ENCODE results near the gene SYNJ2. TPM values are rescaled to one million over a fixed set of nuclear protein-coding genes. Genes with fewer than 3 reads are reported as not detected.

Gene SYNJ2
- total and polyA plus RNA-seq, 5 donors from 2014 or later = 6.4 to 46.3 (median 10.3) TPM

- H3K27ac ChIP-seq (ENCODE audit: insufficient read depth, low read length, poor library complexity, severe bottlenecking) = no peak overlapping the region
- H3K36me3 ChIP-seq (ENCODE audit: control insufficient read depth, insufficient read depth, low read length) = no peaks in the 10 kb centered on the region
- H3K27me3 Mint-ChIP-seq = no peaks in the 10 kb centered on the region
- H3K4me1 Mint-ChIP-seq = peaks cover 19 to 57% (median 33%) of the 10 kb centered on the region in 4 donors
- H3K4me3 Mint-ChIP-seq = peak overlapping the region in 1 of 4 donors; percentile 34
- H3K36me3 Mint-ChIP-seq = peaks cover 19% of the 10 kb centered on the region
- peak overlapping the region in 1 of 3 donors; percentile 68 for H3K27ac Mint-ChIP-seq
- H3K27me3 ChIP-seq (ENCODE audit: control insufficient read depth, insufficient read depth, low read length) = no peaks in the 10 kb centered on the region
- no peak overlapping the region for H3K4me3 ChIP-seq (ENCODE audit: low read depth, low read length)
- ATAC-seq (ENCODE audit: low read depth in 2 of 2) (no peak), DNase-seq (no peak)
- no peaks in the 10 kb centered on the region for H3K9me3 Mint-ChIP-seq
- H3K9me3 ChIP-seq (ENCODE audit: control insufficient read depth in 2 of 2, low read length in 2 of 2) = no peaks in the 10 kb centered on the region
- H3K4me1 ChIP-seq (ENCODE audit: control insufficient read depth, insufficient read depth, low read length, poor library complexity, severe bottlenecking) = peaks cover 19% of the 10 kb centered on the region
Observed at GRCh38 chr6:158003910-158004700, 22.4 kb downstream of the SYNJ2 start.

DNA sequence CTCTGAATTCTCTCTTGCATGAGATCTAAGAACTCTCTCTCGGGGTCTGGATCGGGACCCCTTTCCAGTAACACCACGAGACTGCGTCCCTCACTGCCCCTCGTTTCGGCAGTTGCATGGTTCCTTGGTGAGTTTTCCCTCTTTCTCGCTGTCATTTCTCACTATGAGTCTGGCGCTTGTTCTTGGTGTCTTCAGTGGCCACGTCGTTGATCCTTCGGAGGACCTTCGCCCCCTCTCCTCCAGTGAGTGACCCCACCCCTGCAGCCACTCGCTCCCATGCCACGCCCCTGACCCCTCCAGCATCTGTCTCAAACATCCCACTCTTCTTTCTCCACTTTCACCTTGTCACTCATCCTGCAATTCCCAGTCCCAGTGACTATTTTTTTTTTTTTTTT lies 23.0 kb downstream of the SYNJ2 start:
- H3K27me3 Mint-ChIP-seq = no peaks in the 10 kb centered on the region
- Histone ChIP-seq H3K4me3 (ENCODE audit: low read depth, low read length) (no peak overlapping the region), H3K27me3 (ENCODE audit: control insufficient read depth, insufficient read depth, low read length) (no peaks in the 10 kb centered on the region), H3K36me3 (ENCODE audit: control insufficient read depth, insufficient read depth, low read length) (no peaks in the 10 kb centered on the region), H3K9me3 (ENCODE audit: control insufficient read depth in 2 of 2, low read length in 2 of 2) (no peaks in the 10 kb centered on the region), H3K27ac (ENCODE audit: insufficient read depth, low read length, poor library complexity, severe bottlenecking) (no peak overlapping the region), H3K4me1 (ENCODE audit: control insufficient read depth, insufficient read depth, low read length, poor library complexity, severe bottlenecking) (peaks cover 25% of the 10 kb centered on the region)
- H3K4me1 Mint-ChIP-seq = peaks cover 24 to 63% (median 38%) of the 10 kb centered on the region in 4 donors
- peak overlapping the region in 1 of 3 donors; percentile 68 for H3K27ac Mint-ChIP-seq
- no peak for DNase-seq
- H3K9me3 Mint-ChIP-seq = no peaks in the 10 kb centered on the region
- no peak overlapping the region for H3K4me3 Mint-ChIP-seq
- ATAC-seq (ENCODE audit: low read depth in 2 of 2) = no peak
- H3K36me3 Mint-ChIP-seq = peaks cover 19% of the 10 kb centered on the region

- H3K27me3 Mint-ChIP-seq = no peaks in the 10 kb centered on the region
- peak overlapping the region in 1 of 3 donors; percentile 53 for H3K27ac Mint-ChIP-seq
- no peaks in the 10 kb centered on the region for H3K9me3 Mint-ChIP-seq
- ATAC-seq (ENCODE audit: low read depth in 2 of 2) (no peak), DNase-seq (no peak)
- Histone ChIP-seq H3K4me1 (ENCODE audit: control insufficient read depth, insufficient read depth, low read length, poor library complexity, severe bottlenecking) (peaks cover 27% of the 10 kb centered on the region), H3K4me3 (ENCODE audit: low read depth, low read length) (no peak overlapping the region), H3K36me3 (ENCODE audit: control insufficient read depth, insufficient read depth, low read length) (no peaks in the 10 kb centered on the region), H3K27me3 (ENCODE audit: control insufficient read depth, insufficient read depth, low read length) (no peaks in the 10 kb centered on the region), H3K27ac (ENCODE audit: insufficient read depth, low read length, poor library complexity, severe bottlenecking) (no peak overlapping the region), H3K9me3 (ENCODE audit: control insufficient read depth in 2 of 2, low read length in 2 of 2) (no peaks in the 10 kb centered on the region)
- H3K4me3 Mint-ChIP-seq = no peak overlapping the region
- peaks cover 19% of the 10 kb centered on the region for H3K36me3 Mint-ChIP-seq
- H3K4me1 Mint-ChIP-seq = peaks cover 24 to 71% (median 39%) of the 10 kb centered on the region in 4 donors
Observed at GRCh38 chr6:158005626-158006180, 24.0 kb downstream of the SYNJ2 start.

DNA sequence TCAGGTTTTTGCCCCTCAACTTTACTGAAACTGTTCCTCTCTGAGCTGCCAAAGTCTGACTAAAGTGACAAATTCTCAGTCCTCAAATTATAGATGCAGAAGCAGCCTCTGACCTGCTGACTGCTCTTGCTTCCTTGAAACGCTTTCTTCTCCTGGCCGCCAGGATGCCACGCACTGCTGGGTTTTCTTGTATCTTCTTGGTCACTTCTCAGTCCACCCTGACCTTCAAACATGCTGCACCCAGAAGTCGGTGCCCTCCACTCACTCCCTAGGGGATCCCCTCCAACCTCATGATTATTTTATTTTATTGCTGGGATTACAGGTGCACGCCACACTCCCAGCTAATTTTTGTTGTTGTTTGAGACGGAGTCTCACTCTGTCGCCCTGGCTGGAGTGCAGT lies 24.7 kb downstream of the SYNJ2 start:
- H3K4me3 Mint-ChIP-seq = peak overlapping the region in 1 of 4 donors; percentile 18
- ATAC-seq (ENCODE audit: low read depth in 2 of 2) = no peak

GRCh38 chr6:158006821-158007570 lies 25.3 kb downstream of the SYNJ2 start:
- Histone ChIP-seq H3K27me3 (ENCODE audit: control insufficient read depth, insufficient read depth, low read length) (no peaks in the 10 kb centered on the region), H3K4me1 (ENCODE audit: control insufficient read depth, insufficient read depth, low read length, poor library complexity, severe bottlenecking) (peaks cover 27% of the 10 kb centered on the region), H3K27ac (ENCODE audit: insufficient read depth, low read length, poor library complexity, severe bottlenecking) (no peak overlapping the region), H3K36me3 (ENCODE audit: control insufficient read depth, insufficient read depth, low read length) (no peaks in the 10 kb centered on the region), H3K9me3 (ENCODE audit: control insufficient read depth in 2 of 2, low read length in 2 of 2) (no peaks in the 10 kb centered on the region), H3K4me3 (ENCODE audit: low read depth, low read length) (no peak overlapping the region)
- DNase-seq = no peak
- Mint-ChIP-seq H3K27ac (peak overlapping the region in 2 of 3 donors; percentile 36 to 52), H3K9me3 (no peaks in the 10 kb centered on the region), H3K36me3 (peaks cover 20% of the 10 kb centered on the region), H3K27me3 (no peaks in the 10 kb centered on the region), H3K4me3 (no peak overlapping the region), H3K4me1 (peaks cover 24 to 76% (median 47%) of the 10 kb centered on the region in 4 donors)
- no peak for ATAC-seq (ENCODE audit: low read depth in 2 of 2)

More for the DNA sequence above, 24.7 kb downstream of the SYNJ2 start:
- no peak overlapping the region for H3K27ac ChIP-seq (ENCODE audit: insufficient read depth, low read length, poor library complexity, severe bottlenecking)
- no peak overlapping the region for H3K4me3 ChIP-seq (ENCODE audit: low read depth, low read length)
- Mint-ChIP-seq H3K27ac (peak overlapping the region in 1 of 3 donors; percentile 77), H3K36me3 (peaks cover 21% of the 10 kb centered on the region), H3K27me3 (no peaks in the 10 kb centered on the region), H3K4me1 (peaks cover 24 to 73% (median 42%) of the 10 kb centered on the region in 4 donors), H3K9me3 (no peaks in the 10 kb centered on the region)
- no peak for DNase-seq
- no peaks in the 10 kb centered on the region for H3K36me3 ChIP-seq (ENCODE audit: control insufficient read depth, insufficient read depth, low read length)
- no peaks in the 10 kb centered on the region for H3K9me3 ChIP-seq (ENCODE audit: control insufficient read depth in 2 of 2, low read length in 2 of 2)
- peaks cover 27% of the 10 kb centered on the region for H3K4me1 ChIP-seq (ENCODE audit: control insufficient read depth, insufficient read depth, low read length, poor library complexity, severe bottlenecking)
- H3K27me3 ChIP-seq (ENCODE audit: control insufficient read depth, insufficient read depth, low read length) = no peaks in the 10 kb centered on the region

DNA sequence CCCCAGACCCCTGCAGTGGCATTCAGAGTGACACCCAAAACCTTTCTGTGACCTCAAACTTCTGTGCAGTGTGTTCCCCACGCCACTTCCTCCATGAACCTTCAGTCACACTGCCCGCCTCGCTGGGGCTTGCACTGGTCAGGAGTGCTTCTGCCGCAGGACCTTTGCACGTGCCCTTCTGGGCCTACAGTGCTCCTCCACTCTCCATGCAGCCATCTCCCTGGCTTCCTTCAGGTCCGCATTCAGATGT lies 27.1 kb downstream of the SYNJ2 start:
- Mint-ChIP-seq H3K4me3 (peak overlapping the region; percentile 11 to 83 (median 72)), H3K9me3 (no peaks in the 10 kb centered on the region), H3K36me3 (peaks cover 20% of the 10 kb centered on the region), H3K27me3 (no peaks in the 10 kb centered on the region), H3K4me1 (peaks cover 24 to 66% (median 49%) of the 10 kb centered on the region in 4 donors), H3K27ac (peak overlapping the region; percentile 88 to 94 (median 91))
- Histone ChIP-seq H3K4me1 (ENCODE audit: control insufficient read depth, insufficient read depth, low read length, poor library complexity, severe bottlenecking) (peaks cover 19% of the 10 kb centered on the region), H3K9me3 (ENCODE audit: control insufficient read depth in 2 of 2, low read length in 2 of 2) (no peaks in the 10 kb centered on the region), H3K27ac (ENCODE audit: insufficient read depth, low read length, poor library complexity, severe bottlenecking) (no peak overlapping the region), H3K36me3 (ENCODE audit: control insufficient read depth, insufficient read depth, low read length) (no peaks in the 10 kb centered on the region), H3K27me3 (ENCODE audit: control insufficient read depth, insufficient read depth, low read length) (no peaks in the 10 kb centered on the region), H3K4me3 (ENCODE audit: low read depth, low read length) (peak overlapping the region; percentile 66)
- no peak for ATAC-seq (ENCODE audit: low read depth in 2 of 2)
- no peak for DNase-seq

GRCh38 chr6:158009114-158009891 lies 27.6 kb downstream of the SYNJ2 start:
- Mint-ChIP-seq H3K4me1 (peaks cover 24 to 67% (median 51%) of the 10 kb centered on the region in 4 donors), H3K27me3 (no peaks in the 10 kb centered on the region), H3K27ac (peak overlapping the region; percentile 88 to 94 (median 91)), H3K4me3 (peak overlapping the region; percentile 11 to 83 (median 72)), H3K9me3 (no peaks in the 10 kb centered on the region), H3K36me3 (peaks cover 21% of the 10 kb centered on the region)
- peak overlapping the region; percentile 66 for H3K4me3 ChIP-seq (ENCODE audit: low read depth, low read length)
- peaks cover 19% of the 10 kb centered on the region for H3K4me1 ChIP-seq (ENCODE audit: control insufficient read depth, insufficient read depth, low read length, poor library complexity, severe bottlenecking)
- no peak overlapping the region for H3K27ac ChIP-seq (ENCODE audit: insufficient read depth, low read length, poor library complexity, severe bottlenecking)
- peak in 2 of 3 donors; percentile 21 to 54 for DNase-seq
- peak; percentile 58 for ATAC-seq (ENCODE audit: low read depth in 2 of 2)
- no peaks in the 10 kb centered on the region for H3K27me3 ChIP-seq (ENCODE audit: control insufficient read depth, insufficient read depth, low read length)
- no peaks in the 10 kb centered on the region for H3K9me3 ChIP-seq (ENCODE audit: control insufficient read depth in 2 of 2, low read length in 2 of 2)
- H3K36me3 ChIP-seq (ENCODE audit: control insufficient read depth, insufficient read depth, low read length) = no peaks in the 10 kb centered on the region

Measured in CD4-positive, CD25-positive, alpha-beta regulatory T cell (primary cell).